IPS-NIHi11 (cell line): ENCODE results near the gene SFXN1.
A peak's percentile ranks its signal among the peaks of the same experiment; 100 is the strongest.
"Not testable (repeated sequence)": the region's sequence is repeated elsewhere in the genome, so short reads cannot be mapped to it uniquely, and the experiment has no call there.

Experiments used
- DNase-seq: peaks from one replicate; pipeline ENCODE4 v3.0.0; 2012; ENCODE audit warnings: mixed read lengths, low spot score

Gene SFXN1

GRCh38 chr5:175478384-175479124 lies at the start of gene SFXN1:
Gene SFXN1, plus strand, starts transcription at chr5:175478560. Its CDS starts 13,544 bp downstream, at chr5:175492104.
- DNase-seq, result peak; percentile 99

- no peak for DNase-seq
These were observed 43.6 kb upstream of the SFXN1 start for GRCh38 chr5:175434800-175435199.

GRCh38 chr5:175436359-175436758 lies 42.0 kb upstream of the SFXN1 start:
- DNase-seq, result peak; percentile 11

- peak; percentile 13 for DNase-seq
These were observed 40.0 kb upstream of the SFXN1 start for GRCh38 chr5:175438234-175438857.

GRCh38 chr5:175443514-175444059 lies 34.8 kb upstream of the SFXN1 start:
- DNase-seq, result peak; percentile 29

GRCh38 chr5:175444060-175444904 lies 34.1 kb upstream of the SFXN1 start, which contains the start of gene DRD1:
Gene DRD1, minus strand, starts transcription at chr5:175444182. Its CDS starts 1,083 bp downstream, at chr5:175443099.
- peak; percentile 92 for DNase-seq

GRCh38 chr5:175444905-175445456 lies 33.4 kb upstream of the SFXN1 start:
- no peak for DNase-seq

GRCh38 chr5:175446378-175446777 lies 32.0 kb upstream of the SFXN1 start:
- DNase-seq, result not testable (repeated sequence)

GRCh38 chr5:175447571-175447970 lies 30.8 kb upstream of the SFXN1 start:
- no peak for DNase-seq

- DNase-seq, result no peak
These were observed 30.1 kb upstream of the SFXN1 start for GRCh38 chr5:175448276-175448675.

- no peak for DNase-seq
These were observed 26.2 kb upstream of the SFXN1 start for GRCh38 chr5:175452166-175452565.

GRCh38 chr5:175454338-175454737 lies 24.0 kb upstream of the SFXN1 start:
- not testable (repeated sequence) for DNase-seq

GRCh38 chr5:175456105-175456742 lies 22.1 kb upstream of the SFXN1 start:
- DNase-seq, result no peak

- no peak for DNase-seq
These were observed 20.9 kb upstream of the SFXN1 start for GRCh38 chr5:175457466-175457865.

- DNase-seq, result no peak
These were observed 18.2 kb upstream of the SFXN1 start for GRCh38 chr5:175460126-175460525.

- DNase-seq, result no peak
These were observed 17.8 kb upstream of the SFXN1 start for GRCh38 chr5:175460552-175460951.

GRCh38 chr5:175461370-175461769 lies 17.0 kb upstream of the SFXN1 start:
- DNase-seq, result no peak

- no peak for DNase-seq
These were observed 14.7 kb upstream of the SFXN1 start for GRCh38 chr5:175463641-175464040.

- peak; percentile 71 for DNase-seq
These were observed 14.1 kb upstream of the SFXN1 start for GRCh38 chr5:175464074-175464941.

- no peak for DNase-seq
These were observed 13.5 kb upstream of the SFXN1 start for GRCh38 chr5:175464942-175465233.

GRCh38 chr5:175465282-175465681 lies 13.1 kb upstream of the SFXN1 start:
- no peak for DNase-seq
